Measurements from ENCODE around the gene POU2F2. TPM values are rescaled to one million over a fixed set of nuclear protein-coding genes. Genes with fewer than 3 reads are reported as not detected.

The POU2F2 gene
- total RNA-seq, 4 donors from 2014 or later, result 0.67 to 3.8 (median 1.0) TPM

DNA sequence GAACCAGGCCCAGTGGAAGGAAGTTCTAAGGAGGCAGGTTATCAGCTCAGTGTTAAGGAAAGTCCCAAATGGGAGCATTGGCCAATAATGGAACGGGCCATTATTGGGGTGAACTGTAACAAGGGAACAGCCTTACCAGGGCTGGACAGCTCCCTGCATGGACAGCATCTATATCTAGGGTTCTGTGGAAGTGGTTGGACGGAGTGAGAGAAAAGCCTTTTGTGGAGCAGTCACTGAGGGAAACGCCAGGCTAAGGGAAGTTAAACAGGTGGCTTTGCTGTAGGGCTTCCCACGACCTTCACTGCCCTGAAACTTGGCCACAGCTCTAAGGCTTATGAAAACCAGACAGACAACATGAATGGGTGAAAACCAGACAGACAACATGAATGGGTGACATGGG is 17.0 kb downstream of the POU2F2 start:
- no peak for DNase-seq (ENCODE audit: low spot score in 2 of 2)
- 67 to 75% methylated on average over 4 of the region's 4 CpGs for WGBS, 2 donors
- no peak for TF ChIP-seq POLR2A (IDR thresholded peaks at IDR 0.05)
- TF ChIP-seq, protein P1, sequence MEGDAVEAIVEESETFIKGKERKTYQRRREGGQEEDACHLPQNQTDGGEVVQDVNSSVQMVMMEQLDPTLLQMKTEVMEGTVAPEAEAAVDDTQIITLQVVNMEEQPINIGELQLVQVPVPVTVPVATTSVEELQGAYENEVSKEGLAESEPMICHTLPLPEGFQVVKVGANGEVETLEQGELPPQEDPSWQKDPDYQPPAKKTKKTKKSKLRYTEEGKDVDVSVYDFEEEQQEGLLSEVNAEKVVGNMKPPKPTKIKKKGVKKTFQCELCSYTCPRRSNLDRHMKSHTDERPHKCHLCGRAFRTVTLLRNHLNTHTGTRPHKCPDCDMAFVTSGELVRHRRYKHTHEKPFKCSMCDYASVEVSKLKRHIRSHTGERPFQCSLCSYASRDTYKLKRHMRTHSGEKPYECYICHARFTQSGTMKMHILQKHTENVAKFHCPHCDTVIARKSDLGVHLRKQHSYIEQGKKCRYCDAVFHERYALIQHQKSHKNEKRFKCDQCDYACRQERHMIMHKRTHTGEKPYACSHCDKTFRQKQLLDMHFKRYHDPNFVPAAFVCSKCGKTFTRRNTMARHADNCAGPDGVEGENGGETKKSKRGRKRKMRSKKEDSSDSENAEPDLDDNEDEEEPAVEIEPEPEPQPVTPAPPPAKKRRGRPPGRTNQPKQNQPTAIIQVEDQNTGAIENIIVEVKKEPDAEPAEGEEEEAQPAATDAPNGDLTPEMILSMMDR (IDR thresholded peaks at IDR 0.05), result no peak
- H3K4me3 ChIP-seq (ENCODE audit: low read depth, poor library complexity, severe bottlenecking), result no peak overlapping the region
- intact Hi-C loops (cut with DNase I; ENCODE audit: low total_unique reads), result no loop called here

DNA sequence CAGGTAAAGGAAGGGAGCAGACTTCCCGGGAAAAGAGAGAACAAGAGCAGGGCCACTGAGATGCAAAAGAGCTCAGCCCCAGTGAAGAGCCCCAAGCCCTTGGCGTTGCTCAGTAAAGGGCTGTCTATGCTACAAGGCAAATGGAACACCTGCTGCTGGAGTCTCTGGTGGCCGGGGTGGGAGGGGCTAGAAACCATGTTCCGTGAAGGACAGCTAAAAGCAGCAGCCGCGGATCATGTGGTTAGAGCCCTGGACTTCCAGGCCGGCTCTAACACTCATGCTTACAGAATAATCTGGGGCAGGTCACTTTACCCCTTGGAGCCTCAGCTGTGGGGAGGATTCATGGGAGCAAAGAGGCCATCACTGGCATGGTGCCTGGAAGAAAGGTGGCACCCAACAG is 17.8 kb downstream of the POU2F2 start:
- intact Hi-C loops (cut with DNase I; ENCODE audit: low total_unique reads), result no loop called here
- DNase-seq (ENCODE audit: low spot score in 2 of 2), result no peak
- 69% methylated on average over 7 of the region's 7 CpGs for WGBS, 2 donors
- H3K4me3 ChIP-seq (ENCODE audit: low read depth, poor library complexity, severe bottlenecking), result no peak overlapping the region
- TF ChIP-seq, protein P1 (IDR thresholded peaks at IDR 0.05), result no peak
- no peak for TF ChIP-seq POLR2A (IDR thresholded peaks at IDR 0.05)

- intact Hi-C loops (cut with DNase I; ENCODE audit: low total_unique reads), result no loop called here
- whole genome bisulfite sequencing, 2 donors, result 47 to 49% methylated on average over 10 of the region's 10 CpGs
- H3K4me3 ChIP-seq (ENCODE audit: low read depth, poor library complexity, severe bottlenecking), result no peak overlapping the region
- no peak for DNase-seq (ENCODE audit: low spot score in 2 of 2)
- TF ChIP-seq POLR2A (IDR thresholded peaks at IDR 0.05), result no peak
- TF ChIP-seq, protein P1 (IDR thresholded peaks at IDR 0.05), result no peak
Measured at GRCh38 chr19:42113641-42114348, 18.5 kb downstream of the POU2F2 start.

GRCh38 chr19:42111811-42112210 is 20.4 kb downstream of the POU2F2 start:
- TF ChIP-seq, protein P1 (IDR thresholded peaks at IDR 0.05), result no peak
- TF ChIP-seq POLR2A (IDR thresholded peaks at IDR 0.05), result no peak
- intact Hi-C loops (cut with DNase I; ENCODE audit: low total_unique reads), result no loop called here
- WGBS, 2 donors, result 73 to 80% methylated on average over 3 of the region's 3 CpGs
- no peak overlapping the region for H3K4me3 ChIP-seq (ENCODE audit: low read depth, poor library complexity, severe bottlenecking)
- DNase-seq (ENCODE audit: low spot score in 2 of 2), result no peak

DNA sequence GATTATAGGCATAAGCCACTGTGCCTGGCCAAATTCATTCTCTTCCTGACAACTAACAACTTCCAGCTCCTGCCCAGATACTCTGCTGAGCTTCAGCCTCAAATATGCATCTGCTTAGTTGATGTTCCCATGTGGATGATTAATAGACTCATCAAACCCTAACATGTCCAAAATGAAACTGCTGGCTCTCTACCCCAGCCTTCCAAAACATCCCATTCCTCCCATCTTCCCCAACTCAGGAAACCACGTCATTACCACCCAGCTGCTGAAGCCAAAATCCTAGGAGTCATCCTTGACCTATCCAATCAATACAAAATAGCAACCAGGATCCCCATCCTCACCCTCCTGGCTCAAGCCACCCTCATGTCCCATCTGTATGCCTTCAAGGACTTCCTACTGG is 20.9 kb downstream of the POU2F2 start:
- intact Hi-C loops (cut with DNase I; ENCODE audit: low total_unique reads), result no loop called here
- no peak overlapping the region for H3K4me3 ChIP-seq (ENCODE audit: low read depth, poor library complexity, severe bottlenecking)
- WGBS, 2 donors, result 50 to 61% methylated on average over 1 of the region's 1 CpG

More for the DNA sequence above, 20.9 kb downstream of the POU2F2 start:
- DNase-seq (ENCODE audit: low spot score in 2 of 2), result no peak
- TF ChIP-seq, protein P1 (IDR thresholded peaks at IDR 0.05), result no peak
- TF ChIP-seq POLR2A (IDR thresholded peaks at IDR 0.05), result no peak

Measured in lower leg skin (tissue), 4 donors.